Stimulated activated CD4-positive, alpha-beta T cell treated with anti-CD3 and anti-CD28 coated beads, Interleukin-4, amount 100 ng/mL, for 24 hours (primary cell): ENCODE data around the gene OR6A2.
A peak's percentile ranks its signal among the peaks of the same experiment; 100 is the strongest.

Source experiments
- DNase-seq: peaks from one replicate; pipeline ENCODE4 v3.0.0-alpha.2; 2020

Gene OR6A2

GRCh38 chr11:6755303-6755952 lies 44.1 kb downstream of the OR6A2 start:
- peak; percentile 54 for DNase-seq

GRCh38 chr11:6747097-6747668 lies 52.3 kb downstream of the OR6A2 start:
- no peak for DNase-seq

GRCh38 chr11:6746626-6747025 lies 52.9 kb downstream of the OR6A2 start:
- no peak for DNase-seq

GRCh38 chr11:6746086-6746618 lies 53.3 kb downstream of the OR6A2 start:
- peak; percentile 40 for DNase-seq

- DNase-seq: no peak
Measured at GRCh38 chr11:6745465-6746015, 53.9 kb downstream of the OR6A2 start.

GRCh38 chr11:6745018-6745417 lies 54.5 kb downstream of the OR6A2 start:
- DNase-seq: no peak

- peak; percentile 45 for DNase-seq
Measured at GRCh38 chr11:6742260-6742659, 57.2 kb downstream of the OR6A2 start.
